ENCODE data around the gene IL19. TPM values are rescaled to one million over a fixed set of nuclear protein-coding genes. Genes with fewer than 3 reads are reported as not detected.

The IL19 gene
- polyA plus RNA-seq, 1 of the 3 experiments (the other 2 are of a cell fraction): not detected

- no peaks in the 10 kb centered on the region; the same call in 1 of the 2 replicates for H3K27me3 ChIP-seq (ENCODE audit: insufficient read depth)
- no peak overlapping the region for H3K4me2 ChIP-seq
- H3K9me2 ChIP-seq: no peaks in the 10 kb centered on the region
- POLR2A ChIA-PET: interaction anchor here (0.6 kb wide), 1 partner anchor 41 kb away, joined by 3 read pairs; no protein-coding TSS in a partner anchor
- H3F3A ChIP-seq (replicated peaks; ENCODE audit: insufficient read depth): no peaks in the 10 kb centered on the region
- H3K9ac ChIP-seq: no peak overlapping the region
- TF ChIP-seq REST (IDR thresholded peaks at IDR 0.05; ENCODE audit: low read depth, low read length) (no peak), ELF1 (IDR thresholded peaks at IDR 0.05) (no peak), MEF2A (IDR thresholded peaks at IDR 0.05; ENCODE audit: borderline replicate concordance, low read depth) (no peak), NRF1 (IDR thresholded peaks at IDR 0.05; ENCODE audit: low read depth, low read length) (no peak), RFX5 (IDR thresholded peaks at IDR 0.05; ENCODE audit: low read length) (no peak), RAD21 (IDR thresholded peaks at IDR 0.05; ENCODE audit: low read length) (no peak), TCF12 (IDR thresholded peaks at IDR 0.05) (no peak), EP300 (IDR thresholded peaks at IDR 0.05; ENCODE audit: borderline replicate concordance in 1 of 2, low read depth in 1 of 2, low read length in 1 of 2) (no peak), MXI1 (IDR thresholded peaks at IDR 0.05; ENCODE audit: low read depth, low read length) (no peak), SMC3 (IDR thresholded peaks at IDR 0.05; ENCODE audit: low read depth, low read length) (no peak), TAF1 (IDR thresholded peaks at IDR 0.05; ENCODE audit: borderline replicate concordance, low read depth, low read length) (no peak), CHD2 (IDR thresholded peaks at IDR 0.05; ENCODE audit: low read length, partially characterized antibody) (no peak), SIN3A (IDR thresholded peaks at IDR 0.05; ENCODE audit: borderline replicate concordance, low read depth, low read length) (no peak)
- H3K36me3 ChIP-seq (replicated peaks in 1 of 2; ENCODE audit: control insufficient read depth in 1 of 2, insufficient read depth in 2 of 2, low read length in 1 of 2): no peaks in the 10 kb centered on the region
- H3K79me2 ChIP-seq (ENCODE audit: insufficient read depth): no peaks in the 10 kb centered on the region
- H3K4me1 ChIP-seq (ENCODE audit: control insufficient read depth in 1 of 2, insufficient read depth in 2 of 2, low read depth in 1 of 2, low read length in 1 of 2): peaks cover 0 to 1% of the 10 kb centered on the region in 2 experiments; a peak in 1 of 4 replicates
- CTCF ChIA-PET: interaction anchor here (0.7 to 2.0 kb wide), 5 partner anchors 10 to 105 kb away, joined by 3 to 7 read pairs (median 3); partner anchors contain the start of gene IL20
- 48% methylated on average over 4 of the region's 4 CpGs for WGBS (ENCODE audit: low lambda C conversion rate)
- H3K27ac ChIP-seq (ENCODE audit: low read depth in 2 of 2, low read length in 1 of 2): no peak overlapping the region
- H3K4me3 ChIP-seq (ENCODE audit: low read depth in 2 of 2, low read length in 1 of 2): no peak overlapping the region
- no peaks in the 10 kb centered on the region for H3K9me3 ChIP-seq
- H4K20me1 ChIP-seq (ENCODE audit: insufficient read depth): no peaks in the 10 kb centered on the region
- no peak for DNase-seq
- no peak overlapping the region for H2AFZ ChIP-seq (ENCODE audit: low read depth)
Measured at GRCh38 chr1:206831650-206832049, 61.1 kb downstream of the IL19 start.

GRCh38 chr1:206832352-206832880 is 61.8 kb downstream of the IL19 start:
- no peak overlapping the region for H3K4me3 ChIP-seq (ENCODE audit: low read depth in 2 of 2, low read length in 1 of 2)
- H3K9me3 ChIP-seq: no peaks in the 10 kb centered on the region
- no peaks in the 10 kb centered on the region; a peak in 1 of 4 replicates for H3K4me1 ChIP-seq (ENCODE audit: control insufficient read depth in 1 of 2, insufficient read depth in 2 of 2, low read depth in 1 of 2, low read length in 1 of 2)
- no peaks in the 10 kb centered on the region for H3K36me3 ChIP-seq (replicated peaks in 1 of 2; ENCODE audit: control insufficient read depth in 1 of 2, insufficient read depth in 2 of 2, low read length in 1 of 2)
- H3K9me2 ChIP-seq: no peaks in the 10 kb centered on the region
- no peak overlapping the region for H2AFZ ChIP-seq (ENCODE audit: low read depth)
- H3K4me2 ChIP-seq: no peak overlapping the region
- ChIA-PET POLR2A (interaction anchor here (0.6 kb wide), 1 partner anchor 42 kb away, joined by 3 read pairs; no protein-coding TSS in a partner anchor), CTCF (interaction anchor here (0.8 to 2.0 kb wide), 7 partner anchors 8 to 106 kb away, joined by 3 to 7 read pairs (median 5); partner anchors contain the start of gene IL20)
- no peaks in the 10 kb centered on the region for H3F3A ChIP-seq (replicated peaks; ENCODE audit: insufficient read depth)
- no peak for DNase-seq
- WGBS (ENCODE audit: low lambda C conversion rate): 7% methylated on average over 2 of the region's 2 CpGs
- no peaks in the 10 kb centered on the region; the same call in 1 of the 2 replicates for H3K27me3 ChIP-seq (ENCODE audit: insufficient read depth)
- H3K79me2 ChIP-seq (ENCODE audit: insufficient read depth): no peaks in the 10 kb centered on the region
- H3K27ac ChIP-seq (ENCODE audit: low read depth in 2 of 2, low read length in 1 of 2): no peak overlapping the region
- H3K9ac ChIP-seq: no peak overlapping the region
- H4K20me1 ChIP-seq (ENCODE audit: insufficient read depth): no peaks in the 10 kb centered on the region
- no peak for TF ChIP-seq SIN3A (IDR thresholded peaks at IDR 0.05; ENCODE audit: borderline replicate concordance, low read depth, low read length)
- TF ChIP-seq POLR2AphosphoS5 (IDR thresholded peaks at IDR 0.05; ENCODE audit: low read depth, low read length): no peak
- no peak for TF ChIP-seq YY1 (IDR thresholded peaks at IDR 0.05; ENCODE audit: low read depth)
- TF ChIP-seq GATA2 (CRISPR knock-in tag; IDR thresholded peaks at IDR 0.05): no peak
- no peak for TF ChIP-seq USF1 (IDR thresholded peaks at IDR 0.05; ENCODE audit: borderline replicate concordance, low read depth)
- TF ChIP-seq FOXM1 (IDR thresholded peaks at IDR 0.05; ENCODE audit: low read depth): no peak
- TF ChIP-seq IRF3 (IDR thresholded peaks at IDR 0.05; ENCODE audit: low read depth, low read length): no peak
- no peak for TF ChIP-seq ELF1 (IDR thresholded peaks at IDR 0.05)
- no peak for TF ChIP-seq JUND (IDR thresholded peaks at IDR 0.05)
- no peak for TF ChIP-seq PBX3 (IDR thresholded peaks at IDR 0.05)
- TF ChIP-seq SMC3 (IDR thresholded peaks at IDR 0.05; ENCODE audit: low read depth, low read length): no peak
- no peak for TF ChIP-seq RCOR1 (IDR thresholded peaks at IDR 0.05; ENCODE audit: low read length)
- TF ChIP-seq MXI1 (IDR thresholded peaks at IDR 0.05; ENCODE audit: low read depth, low read length): no peak
- TF ChIP-seq EP300 (IDR thresholded peaks at IDR 0.05; ENCODE audit: borderline replicate concordance in 1 of 2, low read depth in 1 of 2, low read length in 1 of 2): no peak
